ENCODE results near the gene FAM107B.
"Not testable (repeated sequence)": the region's sequence is repeated elsewhere in the genome, so short reads cannot be mapped to it uniquely, and the experiment has no call there.

FAM107B gene

GRCh38 chr10:14774797-14775196 is at the start of gene FAM107B:
Gene FAM107B (minus strand): TSS chr10:14774897. CDS start chr10:14774663, 234 bp downstream.
- DNase-seq (ENCODE audit: low read depth in 3 of 3) = no peak

- no peak for DNase-seq (ENCODE audit: low read depth in 3 of 3)
Observed at GRCh38 chr10:14823966-14824365, 49.3 kb upstream of the FAM107B start.

- DNase-seq (ENCODE audit: low read depth in 3 of 3) = peak in 2 of 3 experiments; percentile 15 to 23
Observed at GRCh38 chr10:14822879-14823755, 48.4 kb upstream of the FAM107B start.

- no peak for DNase-seq (ENCODE audit: low read depth in 3 of 3)
Observed at GRCh38 chr10:14821635-14822375, 47.1 kb upstream of the FAM107B start.

- no peak for DNase-seq (ENCODE audit: low read depth in 3 of 3)
Observed at GRCh38 chr10:14820775-14821154, 46.1 kb upstream of the FAM107B start.

GRCh38 chr10:14820010-14820774 is 45.5 kb upstream of the FAM107B start:
- DNase-seq (ENCODE audit: low read depth in 3 of 3) = no peak

GRCh38 chr10:14816717-14817116 is 42.0 kb upstream of the FAM107B start:
- not testable (repeated sequence) for DNase-seq (ENCODE audit: low read depth in 3 of 3)

- DNase-seq (ENCODE audit: low read depth in 3 of 3) = no peak
Observed at GRCh38 chr10:14815681-14816080, 41.0 kb upstream of the FAM107B start.

- no peak for DNase-seq (ENCODE audit: low read depth in 3 of 3)
Observed at GRCh38 chr10:14812271-14812670, 37.6 kb upstream of the FAM107B start.

- no peak for DNase-seq (ENCODE audit: low read depth in 3 of 3)
Observed at GRCh38 chr10:14810969-14811953, 36.6 kb upstream of the FAM107B start.

- no peak for DNase-seq (ENCODE audit: low read depth in 3 of 3)
Observed at GRCh38 chr10:14806318-14806717, 31.6 kb upstream of the FAM107B start.

GRCh38 chr10:14803827-14804226 is 29.1 kb upstream of the FAM107B start:
- DNase-seq (ENCODE audit: low read depth in 3 of 3) = no peak

- DNase-seq (ENCODE audit: low read depth in 3 of 3) = no peak
Observed at GRCh38 chr10:14801723-14802122, 27.0 kb upstream of the FAM107B start.

GRCh38 chr10:14800397-14800796 is 25.7 kb upstream of the FAM107B start:
- no peak for DNase-seq (ENCODE audit: low read depth in 3 of 3)

GRCh38 chr10:14798636-14799035 is 23.9 kb upstream of the FAM107B start:
- DNase-seq (ENCODE audit: low read depth in 3 of 3) = no peak

- no peak for DNase-seq (ENCODE audit: low read depth in 3 of 3)
Observed at GRCh38 chr10:14787938-14788337, 13.2 kb upstream of the FAM107B start.

GRCh38 chr10:14784459-14785055 is 9.9 kb upstream of the FAM107B start:
- no peak for DNase-seq (ENCODE audit: low read depth in 3 of 3)

- no peak for DNase-seq (ENCODE audit: low read depth in 3 of 3)
Observed at GRCh38 chr10:14782691-14783363, 8.1 kb upstream of the FAM107B start.

GRCh38 chr10:14781763-14782162 is 7.1 kb upstream of the FAM107B start:
- DNase-seq (ENCODE audit: low read depth in 3 of 3) = no peak
